PC-9 (cell line): Measurements from ENCODE around the gene CPSF4. TPM values are rescaled to one million over a fixed set of nuclear protein-coding genes. Genes with fewer than 3 reads are reported as not detected.

Experiments used
- BruUV-seq: library from RNA; stranded (reverse); fragments of 400-500 nt; replicated peaks from 2 replicates; lab custom pipeline; 2021; lab: Mats Ljungman, UMichigan
- CTCF ChIA-PET: fragments of 300-600 bp; sonication (Branson Sonifier 250); formaldehyde crosslinking; loops from one replicate; lab custom pipeline; 2022; ENCODE audit warnings: antibody characterized with exemption; lab: Charles Lee
- POLR2A ChIA-PET: fragments of 300-600 bp; sonication (Branson Sonifier 250); formaldehyde crosslinking; loops from one replicate; lab custom pipeline; 2022; ENCODE audit warnings: antibody characterized with exemption; ENCODE audit not compliant: unreplicated experiment; lab: Charles Lee
- DNase-seq, 2 experiments: peaks; one replicate each; pipeline versions ENCODE4 v3.0.0 to v3.0.0-alpha.2; 2015 to 2022; ENCODE audit warnings: mixed read lengths in 1 of 2
- H2AFZ ChIP-seq: fragments of 200-600 bp; sonication (generic); 2 replicates; pipeline ENCODE4 v1.8.1; 2017; ENCODE audit warnings: antibody characterized with exemption
- H3F3A ChIP-seq: fragments of 200-600 bp; sonication (generic); 2 replicates; pipeline ENCODE4 v1.8.1; 2017; ENCODE audit warnings: antibody characterized with exemption, mild to moderate bottlenecking, low read depth; ENCODE audit not compliant: insufficient read depth
- H3K27ac ChIP-seq: fragments of 200-600 bp; sonication (generic); 2 replicates; pipeline ENCODE4 v1.6.1; 2016; ENCODE audit warnings: mixed run types
- H3K27me3 ChIP-seq: fragments of 200-600 bp; sonication (generic); 2 replicates; pipeline ENCODE4 v1.6.1; 2016; ENCODE audit warnings: low read depth, mixed run types; ENCODE audit not compliant: insufficient read depth
- H3K36me3 ChIP-seq: fragments of 200-600 bp; sonication (generic); 2 replicates; pipeline ENCODE4 v1.6.1; 2016; ENCODE audit warnings: low read depth, mixed run types
- H3K4me1 ChIP-seq: fragments of 200-600 bp; sonication (generic); replicated peaks from 2 replicates; pipeline ENCODE4 v1.6.1; 2016; ENCODE audit warnings: mixed run types; ENCODE audit not compliant: insufficient read depth
- H3K4me2 ChIP-seq: fragments of 200-600 bp; sonication (generic); 2 replicates; pipeline ENCODE4 v1.6.1; 2017; ENCODE audit warnings: mixed run types
- H3K4me3 ChIP-seq: fragments of 200-600 bp; sonication (generic); 2 replicates; pipeline ENCODE4 v1.6.1; 2016; ENCODE audit warnings: mixed run types
- H3K79me2 ChIP-seq: fragments of 200-600 bp; sonication (generic); 2 replicates; pipeline ENCODE4 v1.6.1; 2017; ENCODE audit warnings: low read depth, mixed run types
- H3K9me2 ChIP-seq: fragments of 200-600 bp; sonication (generic); 2 replicates; pipeline ENCODE4 v1.8.1; 2017; ENCODE audit warnings: mild to moderate bottlenecking; ENCODE audit not compliant: insufficient read depth
- H3K9me3 ChIP-seq: fragments of 200-600 bp; sonication (generic); 2 replicates; pipeline ENCODE4 v1.8.1; 2016; ENCODE audit warnings: low read depth; ENCODE audit not compliant: insufficient read depth
- H4K20me1 ChIP-seq: fragments of 200-600 bp; sonication (generic); 2 replicates; pipeline ENCODE4 v1.8.1; 2017; ENCODE audit not compliant: insufficient read depth
- EZH2 ChIP-seq: fragments of 200-600 bp; sonication (generic); IDR thresholded peaks from 2 replicates; pipeline ENCODE4 v1.8.0; 2017; ENCODE audit warnings: antibody characterized with exemption, low read depth
- intact Hi-C: fragments of 100-400 bp; cut with micrococcal nuclease; formaldehyde crosslinking; loops from one replicate; pipeline ENCODE4 v1.10.0; 2022; ENCODE audit not compliant: unreplicated experiment
- total RNA-seq: library from RNA; stranded (reverse); gene quantifications from 2 replicates; pipeline ENCODE4 v1.2.3, GENCODE V29; 2021
- TF ChIP-seq, protein P1 (sequence below): fragments of 200-600 bp; sonication (generic); conservative IDR thresholded peaks from 2 replicates; pipeline ENCODE4 v1.6.1; 2017; ENCODE audit warnings: mixed run types, antibody characterized with exemption, mild to moderate bottlenecking, moderate library complexity

The CPSF4 gene
- total RNA-seq, 1 experiment from 2014 or later, result 69.0 TPM

DNA sequence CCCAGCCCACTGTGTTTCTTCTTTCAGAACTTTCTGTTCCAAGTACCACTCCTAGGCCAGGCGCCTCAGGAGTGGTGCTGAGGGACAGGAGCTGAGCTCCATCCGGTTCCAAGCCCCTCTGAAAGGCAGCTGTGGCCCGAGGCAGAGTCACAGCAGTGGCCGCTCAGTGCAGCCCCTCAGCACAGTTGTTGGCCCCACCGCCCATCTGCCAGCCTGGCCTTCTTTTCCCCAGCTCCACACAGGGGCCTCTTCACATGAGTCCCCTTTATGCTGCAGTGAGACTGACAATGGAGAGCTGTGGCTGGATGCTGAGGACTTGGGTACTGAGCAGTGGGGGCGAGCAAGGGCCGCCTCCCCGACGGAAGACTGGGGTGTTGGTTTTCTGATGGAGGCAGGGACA lies 20.5 kb upstream of the CPSF4 start:
- BruUV-seq, result no TSS peak
- Histone ChIP-seq H3K4me2 (no peak overlapping the region), H3K27me3 (no peaks in the 10 kb centered on the region), H3K9me3 (no peaks in the 10 kb centered on the region), H3K36me3 (peaks cover 14% of the 10 kb centered on the region; the same call in 1 of the 2 replicates), H3F3A (peaks cover 20% of the 10 kb centered on the region; the same call in 1 of the 2 replicates), H3K4me3 (no peak overlapping the region), H4K20me1 (peaks cover 16% of the 10 kb centered on the region), H3K27ac (no peak overlapping the region), H3K79me2 (no peaks in the 10 kb centered on the region), H2AFZ (no peak overlapping the region), H3K9me2 (no peaks in the 10 kb centered on the region), H3K4me1 (no peaks in the 10 kb centered on the region)
- TF ChIP-seq, protein P1, sequence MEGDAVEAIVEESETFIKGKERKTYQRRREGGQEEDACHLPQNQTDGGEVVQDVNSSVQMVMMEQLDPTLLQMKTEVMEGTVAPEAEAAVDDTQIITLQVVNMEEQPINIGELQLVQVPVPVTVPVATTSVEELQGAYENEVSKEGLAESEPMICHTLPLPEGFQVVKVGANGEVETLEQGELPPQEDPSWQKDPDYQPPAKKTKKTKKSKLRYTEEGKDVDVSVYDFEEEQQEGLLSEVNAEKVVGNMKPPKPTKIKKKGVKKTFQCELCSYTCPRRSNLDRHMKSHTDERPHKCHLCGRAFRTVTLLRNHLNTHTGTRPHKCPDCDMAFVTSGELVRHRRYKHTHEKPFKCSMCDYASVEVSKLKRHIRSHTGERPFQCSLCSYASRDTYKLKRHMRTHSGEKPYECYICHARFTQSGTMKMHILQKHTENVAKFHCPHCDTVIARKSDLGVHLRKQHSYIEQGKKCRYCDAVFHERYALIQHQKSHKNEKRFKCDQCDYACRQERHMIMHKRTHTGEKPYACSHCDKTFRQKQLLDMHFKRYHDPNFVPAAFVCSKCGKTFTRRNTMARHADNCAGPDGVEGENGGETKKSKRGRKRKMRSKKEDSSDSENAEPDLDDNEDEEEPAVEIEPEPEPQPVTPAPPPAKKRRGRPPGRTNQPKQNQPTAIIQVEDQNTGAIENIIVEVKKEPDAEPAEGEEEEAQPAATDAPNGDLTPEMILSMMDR, result no peak
- TF ChIP-seq EZH2, result no peak
- DNase-seq, result no peak
- ChIA-PET POLR2A (interaction anchor here (0.6 kb wide), 1 partner anchor 241 kb away, joined by 3 read pairs; no protein-coding TSS in a partner anchor), CTCF (no interaction called here)
- intact Hi-C loops, result no loop called here

DNA sequence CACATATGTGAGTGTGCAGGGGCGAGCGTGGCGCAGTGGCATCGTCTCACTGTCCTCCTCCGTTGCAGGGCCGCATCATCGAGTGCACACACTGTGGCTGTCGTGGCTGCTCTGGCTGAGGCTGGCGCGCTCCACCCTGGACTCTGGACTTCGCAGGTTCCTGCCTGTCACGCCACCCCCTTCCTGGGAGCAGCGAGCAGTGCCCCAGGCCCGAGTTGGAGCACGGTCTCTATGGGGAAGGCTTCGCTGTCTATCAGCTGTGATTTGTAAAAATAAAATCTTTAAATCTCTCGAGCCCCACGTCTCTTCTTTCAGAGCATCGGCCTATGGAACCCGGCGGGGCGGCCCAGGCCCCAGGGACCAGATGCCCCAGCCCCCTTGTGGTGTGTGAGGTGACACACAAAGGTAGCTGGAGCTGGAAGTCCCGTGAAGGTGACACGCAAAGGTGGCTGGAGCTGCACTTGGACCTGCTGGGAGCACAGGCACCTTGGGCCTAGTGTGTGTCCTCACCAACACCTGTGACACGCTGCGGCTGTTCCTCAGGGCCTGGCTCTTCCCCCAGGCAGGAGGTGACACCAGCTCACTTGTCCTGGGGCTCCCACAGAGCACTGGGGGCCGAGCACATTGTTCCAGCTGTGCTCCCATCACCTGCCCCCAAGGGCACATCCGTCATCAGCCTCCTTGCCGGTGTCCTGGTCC lies 19.3 kb upstream of the CPSF4 start:
- POLR2A ChIA-PET, result no interaction called here
- CTCF ChIA-PET, result no interaction called here
- H4K20me1 ChIP-seq, result peaks cover 16% of the 10 kb centered on the region

DNA sequence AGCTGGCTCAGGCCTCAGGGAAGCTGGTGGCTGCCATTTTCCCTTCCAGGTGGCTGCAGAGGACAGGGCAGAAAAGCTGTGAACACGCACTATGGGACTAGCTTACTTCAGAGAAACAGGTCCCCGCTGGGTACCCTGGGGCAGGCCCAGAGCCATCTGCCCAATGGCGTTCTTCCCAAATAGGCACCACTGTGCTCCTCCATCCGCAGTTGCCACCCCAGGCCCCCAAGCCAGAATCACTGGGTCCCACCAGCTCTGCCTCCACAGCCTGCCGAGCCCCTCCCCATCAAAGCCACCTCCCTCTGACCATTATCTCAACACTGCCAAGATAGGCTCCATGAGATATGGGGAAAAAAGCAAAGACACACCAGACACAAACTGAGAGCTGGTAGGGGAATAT lies 18.5 kb upstream of the CPSF4 start:
- Histone ChIP-seq H3K4me1 (no peaks in the 10 kb centered on the region), H3K36me3 (peaks cover 9% of the 10 kb centered on the region; the same call in 1 of the 2 replicates), H3K9me3 (no peaks in the 10 kb centered on the region), H3K9me2 (no peaks in the 10 kb centered on the region), H3K4me3 (no peak overlapping the region), H3K27ac (no peak overlapping the region), H2AFZ (no peak overlapping the region), H3K4me2 (no peak overlapping the region), H3K27me3 (no peaks in the 10 kb centered on the region), H3F3A (peaks cover 18% of the 10 kb centered on the region; the same call in 1 of the 2 replicates), H3K79me2 (no peaks in the 10 kb centered on the region), H4K20me1 (peaks cover 16% of the 10 kb centered on the region)
- POLR2A ChIA-PET, result no interaction called here
- intact Hi-C loops, result no loop called here
- TF ChIP-seq, protein P1, result no peak
- TF ChIP-seq EZH2, result no peak
- DNase-seq, result no peak
- CTCF ChIA-PET, result no interaction called here
- BruUV-seq, result no TSS peak

More for the DNA sequence above, 19.3 kb upstream of the CPSF4 start:
- H3K79me2 ChIP-seq, result no peaks in the 10 kb centered on the region
- DNase-seq, result no peak
- H2AFZ ChIP-seq, result no peak overlapping the region
- intact Hi-C loops, result no loop called here
- no peaks in the 10 kb centered on the region for H3K27me3 ChIP-seq
- no peak overlapping the region for H3K4me2 ChIP-seq
- BruUV-seq, result no TSS peak
- no peak overlapping the region for H3K4me3 ChIP-seq
- H3F3A ChIP-seq, result peaks cover 18% of the 10 kb centered on the region; the same call in 1 of the 2 replicates
- H3K9me3 ChIP-seq, result no peaks in the 10 kb centered on the region
- H3K27ac ChIP-seq, result no peak overlapping the region
- peaks cover 9% of the 10 kb centered on the region; the same call in 1 of the 2 replicates for H3K36me3 ChIP-seq
- TF ChIP-seq, protein P1, result no peak
- no peak for TF ChIP-seq EZH2
- no peaks in the 10 kb centered on the region for H3K4me1 ChIP-seq
- H3K9me2 ChIP-seq, result no peaks in the 10 kb centered on the region
